G401 (cell line): ENCODE measurements around the gene CD1E. TPM values are rescaled to one million over a fixed set of nuclear protein-coding genes. Genes with fewer than 3 reads are reported as not detected.
"Not testable (repeated sequence)": the region's sequence is repeated elsewhere in the genome, so short reads cannot be mapped to it uniquely, and the experiment has no call there.

ENCODE experiments used
- DNase-seq: peaks from one replicate; pipeline ENCODE4 v3.0.0-alpha.2; 2015; ENCODE audit warnings: low spot score
- in situ Hi-C: cut with HindIII; loops from 2 replicates; pipeline ENCODE4 v1.10.0; 2016; ENCODE audit warnings: low sequenced_read_pairs, mixed read lengths
- total RNA-seq: library from RNA; depleted of rRNA; stranded (reverse); fragments of >200 nt; shearing (Covaris generic); gene quantifications from 2 replicates; pipeline ENCODE4 v1.2.3, GENCODE V29; 2014; rRNA removed

The CD1E gene
- not detected in 2 replicates for total RNA-seq

- in situ Hi-C loops: no loop called here
- DNase-seq: no peak
Observed at GRCh38 chr1:158353303-158354075, at the start of gene CD1E. TSS of gene CD1E (plus strand) at chr1:158353894. CDS start at chr1:158353989, 95 bp downstream.

DNA sequence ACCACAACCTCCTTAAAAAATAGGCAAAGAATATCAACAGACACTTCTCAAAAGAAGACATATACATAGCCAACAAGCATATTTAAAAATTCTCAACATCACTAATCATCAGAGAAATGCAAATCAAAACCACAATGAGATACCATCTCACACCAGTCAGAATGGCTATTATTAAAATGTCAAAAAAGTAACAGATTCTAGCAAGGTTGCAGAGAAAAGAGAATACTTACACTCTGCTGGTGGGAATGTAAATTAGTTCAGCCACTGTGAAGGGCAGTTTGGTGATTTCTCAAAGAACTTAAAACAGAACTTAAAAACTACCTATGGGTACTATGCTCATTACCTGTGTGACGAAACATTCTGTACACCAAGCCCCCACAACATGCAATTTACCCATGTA, 43.1 kb upstream of the CD1E start:
- in situ Hi-C loops: no loop called here
- DNase-seq: no peak

GRCh38 chr1:158311066-158311465, 42.6 kb upstream of the CD1E start:
- in situ Hi-C loops: no loop called here
- DNase-seq: no peak

GRCh38 chr1:158323866-158324265, 29.8 kb upstream of the CD1E start:
- in situ Hi-C loops: no loop called here
- no peak for DNase-seq

- DNase-seq: no peak
- in situ Hi-C loops: no loop called here
Observed at GRCh38 chr1:158324395-158324794, 29.3 kb upstream of the CD1E start.

- in situ Hi-C loops: no loop called here
- no peak for DNase-seq
Observed at GRCh38 chr1:158327481-158327880, 26.2 kb upstream of the CD1E start.

DNA sequence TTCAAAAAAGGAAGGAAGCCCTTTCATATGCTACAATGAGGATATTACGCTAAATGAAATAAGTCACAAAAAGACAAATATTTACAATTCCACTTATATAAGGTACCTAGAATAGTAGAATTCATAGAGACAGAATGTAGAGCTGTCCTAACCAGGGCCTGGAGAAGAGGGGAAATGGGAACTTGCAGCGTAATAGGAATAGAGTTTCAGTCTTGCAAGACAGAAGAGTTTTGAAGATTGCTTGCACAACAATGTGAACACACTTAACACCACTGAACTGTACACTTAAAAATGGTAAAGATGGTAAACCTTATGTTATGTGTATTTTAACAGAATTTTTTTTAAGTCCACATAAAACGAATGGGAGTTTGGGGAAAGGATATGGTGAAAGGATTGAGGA, 25.3 kb upstream of the CD1E start:
- in situ Hi-C loops: no loop called here
- no peak for DNase-seq

DNA sequence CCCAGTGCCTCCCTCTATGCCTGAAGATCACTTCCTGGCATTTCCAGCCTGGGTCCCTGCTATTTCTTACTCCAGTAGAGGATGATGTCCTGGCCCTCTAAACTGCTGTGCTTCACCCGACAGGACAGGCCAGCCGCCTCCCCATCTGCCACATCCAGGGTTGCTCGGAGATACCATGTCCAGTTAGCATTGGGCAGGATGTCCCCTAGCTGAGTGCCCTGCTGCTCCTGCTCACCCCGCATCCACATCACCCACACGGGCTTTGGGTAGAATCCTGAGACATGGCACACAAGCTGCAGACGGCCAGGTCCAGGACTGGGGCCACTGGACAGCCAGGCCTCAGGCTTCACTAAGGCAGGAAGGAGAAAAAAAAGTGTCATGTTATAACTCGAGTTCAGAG, 24.4 kb upstream of the CD1E start:
- DNase-seq: no peak
- in situ Hi-C loops: no loop called here

- no peak for DNase-seq
- in situ Hi-C loops: no loop called here
Observed at GRCh38 chr1:158329733-158330132, 24.0 kb upstream of the CD1E start.

DNA sequence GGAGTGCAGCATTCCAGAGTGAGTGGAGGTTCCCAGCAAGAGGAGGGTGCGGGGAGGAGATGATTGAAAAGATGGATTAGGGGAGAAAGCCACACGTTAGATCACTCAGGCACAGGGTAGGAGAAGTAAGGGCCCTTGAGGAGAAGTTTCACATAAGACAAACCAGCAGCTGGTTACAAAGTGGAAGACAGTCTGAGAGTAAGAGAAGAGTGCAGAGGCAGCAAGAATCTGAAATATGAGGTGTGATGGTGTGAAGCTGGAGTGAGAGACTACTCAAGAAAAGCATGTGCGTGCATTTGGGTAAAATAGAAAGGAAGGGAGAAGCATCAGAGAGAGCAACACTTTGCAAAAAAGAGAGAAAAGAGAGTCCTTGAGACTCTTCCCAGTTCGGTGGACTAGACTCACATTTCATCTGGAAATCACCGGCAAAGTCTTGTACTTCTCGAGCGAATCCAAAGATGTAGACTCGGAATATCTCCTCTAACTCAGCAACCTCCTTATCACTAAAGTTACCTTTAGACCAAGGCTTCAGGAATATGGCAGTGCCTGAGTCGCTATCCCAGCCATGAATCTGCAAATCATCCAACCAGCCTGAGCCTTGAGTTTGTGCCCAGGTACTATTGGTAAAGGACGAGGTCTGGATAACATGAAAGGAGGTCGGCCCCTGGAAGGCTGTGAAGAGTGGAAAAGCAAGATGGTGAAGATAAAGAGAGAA, 23.1 kb upstream of the CD1E start:
- DNase-seq: no peak
- in situ Hi-C loops: no loop called here

GRCh38 chr1:158331106-158331425, 22.6 kb upstream of the CD1E start:
- DNase-seq: no peak
- in situ Hi-C loops: no loop called here

DNA sequence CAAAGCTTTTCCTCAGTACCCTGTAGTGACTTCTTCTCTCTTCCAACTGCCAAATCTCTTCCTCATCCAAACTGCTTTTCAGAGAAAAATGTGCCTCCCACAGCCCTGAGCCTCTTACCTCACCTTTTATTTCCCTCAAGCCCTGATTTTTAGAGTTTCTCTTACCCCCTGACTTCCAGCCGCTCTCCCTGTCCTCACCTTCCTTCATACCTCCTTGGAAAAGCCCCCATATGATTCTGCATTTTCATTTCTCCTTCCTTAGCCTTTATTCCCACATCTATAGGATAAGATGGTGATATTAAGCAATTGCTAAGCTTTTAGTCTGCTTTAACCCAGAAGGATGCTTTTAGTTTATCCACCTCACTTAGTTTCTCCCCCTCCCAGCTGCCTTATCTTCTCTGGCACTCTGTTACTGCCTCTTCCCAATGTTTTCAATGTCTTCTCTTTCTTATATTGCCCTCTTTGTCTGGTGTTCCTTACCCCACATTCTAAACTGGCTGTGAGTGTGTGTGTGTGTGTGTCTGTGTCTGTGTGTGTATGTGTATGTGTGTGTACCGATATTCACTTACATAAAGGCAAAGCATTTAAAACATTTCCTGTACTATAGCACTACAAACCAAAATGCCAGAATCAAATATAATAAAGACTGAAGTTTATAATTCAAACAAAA, 22.1 kb upstream of the CD1E start, which contains the start of gene CD1B:
Gene CD1B (minus strand): TSS at position 51 of the 670 bp plus-strand sequence. CDS start 108 bp downstream, outside the sequence.
- no peak for DNase-seq
- in situ Hi-C loops: no loop called here

GRCh38 chr1:158333405-158334155, 20.1 kb upstream of the CD1E start:
- in situ Hi-C loops: no loop called here

DNA sequence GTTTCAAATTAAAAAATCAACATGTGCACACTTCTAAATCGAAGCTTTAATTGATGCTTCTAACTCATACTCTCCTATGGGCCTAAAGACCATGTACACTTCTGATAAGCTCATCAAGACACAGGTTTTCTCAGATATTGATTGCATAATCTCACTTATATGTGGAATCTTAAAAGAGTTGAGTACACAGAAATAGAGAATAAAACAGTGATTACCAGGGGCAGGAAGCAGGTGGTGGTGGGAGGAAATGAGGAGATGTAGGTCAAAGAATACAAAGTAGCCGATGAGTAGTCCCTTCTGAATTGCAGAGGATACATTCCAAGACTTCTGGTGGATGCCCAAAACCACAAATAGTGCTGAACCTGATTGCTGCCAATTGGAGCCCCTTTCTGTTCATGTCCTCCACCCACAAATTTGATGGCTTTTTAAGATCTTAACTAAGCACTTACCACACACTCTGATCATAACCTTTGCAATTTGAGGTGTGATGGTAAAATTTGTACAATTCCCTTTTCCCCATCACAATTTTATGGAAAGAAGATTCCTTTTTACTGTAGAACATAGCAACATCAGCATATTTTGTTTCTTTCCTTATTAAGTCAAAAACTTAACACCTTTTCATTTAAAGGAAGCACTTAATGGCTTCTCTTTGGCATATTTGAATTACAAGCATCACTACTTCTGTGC, 19.0 kb upstream of the CD1E start:
- DNase-seq: no peak
- in situ Hi-C loops: no loop called here

More at GRCh38 chr1:158333405-158334155, 20.1 kb upstream of the CD1E start:
- DNase-seq: no peak

- in situ Hi-C loops: no loop called here
- no peak for DNase-seq
Observed at GRCh38 chr1:158335213-158335532, 18.5 kb upstream of the CD1E start.

- in situ Hi-C loops, DNase-seq: not testable (repeated sequence)
Observed at GRCh38 chr1:158336413-158336812, 17.3 kb upstream of the CD1E start.

GRCh38 chr1:158348946-158349345, 4.7 kb upstream of the CD1E start:
- in situ Hi-C loops: not testable (repeated sequence)

GRCh38 chr1:158354255-158354654, 561 bp downstream of the CD1E start:
- DNase-seq: no peak
- in situ Hi-C loops: no loop called here

More at GRCh38 chr1:158348946-158349345, 4.7 kb upstream of the CD1E start:
- DNase-seq: not testable (repeated sequence)

DNA sequence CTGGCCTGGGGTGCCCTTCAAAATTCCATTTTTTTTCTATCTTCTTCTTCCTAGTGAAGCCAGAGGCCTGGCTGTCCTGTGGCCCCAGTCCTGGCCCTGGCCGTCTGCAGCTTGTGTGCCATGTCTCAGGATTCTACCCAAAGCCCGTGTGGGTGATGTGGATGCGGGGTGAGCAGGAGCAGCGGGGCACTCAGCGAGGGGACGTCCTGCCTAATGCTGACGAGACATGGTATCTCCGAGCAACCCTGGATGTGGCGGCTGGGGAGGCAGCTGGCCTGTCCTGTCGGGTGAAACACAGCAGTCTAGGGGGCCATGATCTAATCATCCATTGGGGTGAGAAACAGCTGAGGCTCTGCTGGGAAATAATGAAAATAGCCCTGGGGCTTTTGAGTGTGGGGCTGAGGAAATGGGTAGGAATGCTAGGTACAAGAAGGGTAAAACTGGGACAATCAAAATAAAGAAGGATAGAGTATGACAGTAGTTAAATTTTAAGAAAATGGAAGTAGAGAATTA, 2.1 kb downstream of the CD1E start:
- in situ Hi-C loops: no loop called here
- no peak for DNase-seq
